Esophagus squamous epithelium (tissue), 5 donors: ENCODE measurements around the gene TMEM108. TPM values are rescaled to one million over a fixed set of nuclear protein-coding genes. Genes with fewer than 3 reads are reported as not detected.

Experiments used
- DNase-seq: peaks from one replicate; lab custom pipeline; 2025; lab: John Stamatoyannopoulos, UW
- H3K27ac ChIP-seq, 4 donors: fragments of 200-600 bp; sonication (generic); one replicate each; pipeline ENCODE4 v1.5.1; 2016 to 2019; ENCODE audit warnings: mild to moderate bottlenecking in 1 of 4
- H3K27me3 ChIP-seq, 4 donors: fragments of 200-600 bp; sonication (generic); 1 replicate in 3 of 4; 2 replicates in 1 of 4; pipeline versions ENCODE4 v1.5.1 to v1.6.0; 2017 to 2021; ENCODE audit warnings: antibody characterized with exemption in 1 of 4
- H3K36me3 ChIP-seq, 3 donors: fragments of 200-600 bp; sonication (generic); one replicate each; pipeline ENCODE4 v1.5.1; 2016 to 2019
- H3K4me1 ChIP-seq, 3 donors: fragments of 200-600 bp; sonication (generic); one replicate each; pipeline ENCODE4 v1.5.1; 2017 to 2019
- H3K4me3 ChIP-seq, 4 donors: fragments of 200-600 bp; sonication (generic); 1 replicate in 3 of 4; 2 replicates in 1 of 4; pipeline ENCODE4 v1.5.1; 2016 to 2019; ENCODE audit warnings: mild to moderate bottlenecking in 2 of 4, moderate library complexity in 1 of 4
- H3K9me3 ChIP-seq, 3 donors: fragments of 200-600 bp; sonication (generic); one replicate each; pipeline ENCODE4 v1.5.1; 2016 to 2019
- POLR2A ChIP-seq, 4 donors: fragments of 450-650 bp; IDR thresholded peaks; one replicate each; pipeline ENCODE4 v1.6.1; 2017; ENCODE audit warnings: antibody characterized with exemption in 4 of 4, mild to moderate bottlenecking in 4 of 4, moderate library complexity in 3 of 4
- WGBS, 2 donors: methylation state at CpG; one replicate each; pipeline ENCODE4 v1.1.5; 2018; 5-methylcytosine and 5-hydroxymethylcytosine counted together
- intact Hi-C: fragments of 100-400 bp; cut with DNase I; formaldehyde crosslinking; loops from one replicate; pipeline ENCODE4 v1.15.0; 2022
- total RNA-seq, 4 donors: library from RNA; depleted of rRNA; stranded (reverse); fragments of >200 nt; gene quantifications; one replicate each; pipeline ENCODE4 v1.1.0, GENCODE V29; 2016
- TF ChIP-seq, protein P1 (sequence below), 6 experiments: fragments of 450-650 bp in 4 of 6; fragments of 200-600 bp in 2 of 6; sonication (generic) in 2 of 6; IDR thresholded peaks; one replicate each; pipeline ENCODE4 v1.5.1; 2016 to 2019; ENCODE audit warnings: antibody characterized with exemption in 6 of 6, mild to moderate bottlenecking in 4 of 6, moderate library complexity in 4 of 6
- donor health status: DM: yes; HTN: yes; CAD: no.

The TMEM108 gene
- total RNA-seq, 4 donors from 2014 or later: 0.12 to 3.4 (median 0.24) TPM

- WGBS, 2 donors: 69 to 87% methylated on average over 2 of the region's 2 CpGs
- DNase-seq: no peak
- H3K27me3 ChIP-seq: no peaks in the 10 kb centered on the region
- no peak overlapping the region for H3K27ac ChIP-seq
- TF ChIP-seq, protein P1, sequence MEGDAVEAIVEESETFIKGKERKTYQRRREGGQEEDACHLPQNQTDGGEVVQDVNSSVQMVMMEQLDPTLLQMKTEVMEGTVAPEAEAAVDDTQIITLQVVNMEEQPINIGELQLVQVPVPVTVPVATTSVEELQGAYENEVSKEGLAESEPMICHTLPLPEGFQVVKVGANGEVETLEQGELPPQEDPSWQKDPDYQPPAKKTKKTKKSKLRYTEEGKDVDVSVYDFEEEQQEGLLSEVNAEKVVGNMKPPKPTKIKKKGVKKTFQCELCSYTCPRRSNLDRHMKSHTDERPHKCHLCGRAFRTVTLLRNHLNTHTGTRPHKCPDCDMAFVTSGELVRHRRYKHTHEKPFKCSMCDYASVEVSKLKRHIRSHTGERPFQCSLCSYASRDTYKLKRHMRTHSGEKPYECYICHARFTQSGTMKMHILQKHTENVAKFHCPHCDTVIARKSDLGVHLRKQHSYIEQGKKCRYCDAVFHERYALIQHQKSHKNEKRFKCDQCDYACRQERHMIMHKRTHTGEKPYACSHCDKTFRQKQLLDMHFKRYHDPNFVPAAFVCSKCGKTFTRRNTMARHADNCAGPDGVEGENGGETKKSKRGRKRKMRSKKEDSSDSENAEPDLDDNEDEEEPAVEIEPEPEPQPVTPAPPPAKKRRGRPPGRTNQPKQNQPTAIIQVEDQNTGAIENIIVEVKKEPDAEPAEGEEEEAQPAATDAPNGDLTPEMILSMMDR (IDR thresholded peaks at IDR 0.05): no peak
- no peak for TF ChIP-seq POLR2A (IDR thresholded peaks at IDR 0.05)
- no peaks in the 10 kb centered on the region for H3K9me3 ChIP-seq
- intact Hi-C loops: no loop called here
- no peaks in the 10 kb centered on the region for H3K36me3 ChIP-seq
- no peak overlapping the region for H3K4me3 ChIP-seq
- no peaks in the 10 kb centered on the region for H3K4me1 ChIP-seq
These were observed 12.7 kb downstream of the TMEM108 start for GRCh38 chr3:133050891-133051290.

GRCh38 chr3:133053532-133053931 lies 15.3 kb downstream of the TMEM108 start:
- intact Hi-C loops: no loop called here
- H3K9me3 ChIP-seq: no peaks in the 10 kb centered on the region
- no peaks in the 10 kb centered on the region for H3K36me3 ChIP-seq
- TF ChIP-seq, protein P1 (IDR thresholded peaks at IDR 0.05): no peak
- TF ChIP-seq POLR2A (IDR thresholded peaks at IDR 0.05): no peak
- no peaks in the 10 kb centered on the region for H3K4me1 ChIP-seq
- H3K27ac ChIP-seq: peak overlapping the region in 3 of 4 donors; percentile 32 to 62 (median 47)
- no peaks in the 10 kb centered on the region for H3K27me3 ChIP-seq
- DNase-seq: no peak
- WGBS, 2 donors: 64 to 67% methylated on average over 2 of the region's 2 CpGs
- no peak overlapping the region for H3K4me3 ChIP-seq

- intact Hi-C loops: no loop called here
- DNase-seq: no peak
- WGBS, 2 donors: 21 to 86% methylated on average over 1 of the region's 1 CpG
These were observed 16.4 kb downstream of the TMEM108 start for GRCh38 chr3:133054586-133054985.

GRCh38 chr3:133055339-133055738 lies 17.1 kb downstream of the TMEM108 start:
- Histone ChIP-seq H3K4me3 (no peak overlapping the region), H3K36me3 (no peaks in the 10 kb centered on the region), H3K27me3 (no peaks in the 10 kb centered on the region), H3K27ac (peak overlapping the region in 3 of 4 donors; percentile 8 to 47 (median 39)), H3K9me3 (no peaks in the 10 kb centered on the region), H3K4me1 (no peaks in the 10 kb centered on the region)
- TF ChIP-seq, protein P1 (IDR thresholded peaks at IDR 0.05): no peak
- no peak for TF ChIP-seq POLR2A (IDR thresholded peaks at IDR 0.05)
- DNase-seq: no peak
- intact Hi-C loops: no loop called here
- WGBS, 2 donors: 36% methylated on average over 1 of the region's 1 CpG; no CpG with 5 or more reads in 1 of the 2 donors

More at GRCh38 chr3:133054586-133054985, 16.4 kb downstream of the TMEM108 start:
- Histone ChIP-seq H3K36me3 (no peaks in the 10 kb centered on the region), H3K27me3 (no peaks in the 10 kb centered on the region), H3K27ac (peak overlapping the region in 3 of 4 donors; percentile 32 to 62 (median 47)), H3K9me3 (no peaks in the 10 kb centered on the region), H3K4me3 (no peak overlapping the region), H3K4me1 (no peaks in the 10 kb centered on the region)
- TF ChIP-seq, protein P1 (IDR thresholded peaks at IDR 0.05): no peak
- no peak for TF ChIP-seq POLR2A (IDR thresholded peaks at IDR 0.05)

- TF ChIP-seq POLR2A (IDR thresholded peaks at IDR 0.05): no peak
- TF ChIP-seq, protein P1 (IDR thresholded peaks at IDR 0.05): no peak
- DNase-seq: no peak
- H3K9me3 ChIP-seq: no peaks in the 10 kb centered on the region
- WGBS, 2 donors: 53 to 74% methylated on average over 4 of the region's 4 CpGs
- intact Hi-C loops: no loop called here
- H3K27ac ChIP-seq: peak overlapping the region in 1 of 4 donors; percentile 33
- no peaks in the 10 kb centered on the region for H3K4me1 ChIP-seq
- no peaks in the 10 kb centered on the region for H3K27me3 ChIP-seq
- no peaks in the 10 kb centered on the region for H3K36me3 ChIP-seq
- no peak overlapping the region for H3K4me3 ChIP-seq
These were observed 20.1 kb downstream of the TMEM108 start for GRCh38 chr3:133058243-133058642.
